ENCODE measurements around the gene CNTFR.

Gene CNTFR

DNA sequence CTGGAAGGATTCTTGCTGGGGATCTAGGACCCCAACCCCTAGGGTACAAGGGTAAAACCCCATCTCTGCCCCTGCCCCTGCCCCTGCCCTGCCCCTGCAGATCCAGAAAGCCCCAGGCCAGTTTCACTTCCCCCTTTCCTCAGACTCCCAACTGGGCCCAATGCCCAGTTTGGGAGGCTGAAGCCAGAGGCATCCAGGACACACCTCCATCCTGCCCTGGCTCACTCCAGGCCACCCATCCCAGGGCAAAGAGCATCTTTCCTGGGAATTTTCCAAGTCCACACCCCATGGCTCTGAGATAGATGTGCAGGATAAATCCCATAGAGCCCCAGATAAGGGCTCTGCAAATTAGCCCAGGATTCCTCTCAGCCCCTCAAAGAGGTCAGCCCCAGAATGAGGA, 17.4 kb downstream of the CNTFR start:
- no peak for DNase-seq (ENCODE audit: low spot score)

DNA sequence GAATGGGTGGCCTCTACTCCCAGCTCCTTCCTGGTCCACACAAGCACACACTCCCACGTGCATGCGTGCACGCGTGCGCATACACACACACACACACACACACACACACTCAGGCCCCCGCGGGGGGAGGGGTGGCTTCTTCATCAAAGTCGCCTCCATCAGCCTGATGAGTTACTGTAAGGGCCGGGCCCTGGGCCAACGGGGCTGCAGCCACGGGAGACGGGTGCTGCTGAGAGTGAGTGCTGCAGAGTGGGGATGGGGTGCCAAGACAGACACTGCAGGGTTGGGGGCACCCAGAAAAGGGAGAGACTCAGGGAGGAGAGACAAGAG, 18.1 kb downstream of the CNTFR start:
- no peak for DNase-seq (ENCODE audit: low spot score)

DNA sequence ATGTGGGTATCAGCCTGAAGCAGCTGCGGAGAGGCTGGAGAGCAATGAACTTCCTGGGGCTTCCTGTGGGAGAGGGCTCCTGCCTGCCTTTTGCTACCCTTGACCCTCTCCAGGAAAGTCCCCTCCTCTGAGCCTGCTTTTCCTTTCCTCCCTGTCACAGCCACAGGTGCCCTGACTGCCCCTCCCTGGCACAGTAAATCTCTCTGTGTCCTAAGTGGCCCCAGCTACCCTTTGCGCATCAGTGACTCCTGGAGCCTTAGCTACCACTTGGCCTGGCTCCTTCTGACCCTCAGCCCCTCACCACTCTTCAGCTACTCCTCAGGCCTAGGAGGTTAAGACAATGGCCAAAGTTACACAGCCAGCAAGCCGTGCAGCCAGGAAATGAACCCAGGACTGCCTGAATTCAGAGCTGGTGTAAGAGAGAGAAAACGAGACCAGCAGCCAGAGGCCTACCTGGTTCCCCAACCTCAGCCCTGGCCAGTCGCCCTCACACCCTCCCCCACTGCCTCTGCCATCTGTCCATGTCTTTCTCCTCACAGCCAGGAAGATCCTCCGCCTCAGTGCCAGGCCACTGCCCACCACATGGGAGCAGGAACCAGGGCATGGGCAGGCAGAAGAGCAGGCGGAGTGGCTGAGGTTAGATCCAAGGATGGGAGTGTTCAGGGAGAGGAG, 18.6 kb downstream of the CNTFR start:
- no peak for DNase-seq (ENCODE audit: low spot score)

DNA sequence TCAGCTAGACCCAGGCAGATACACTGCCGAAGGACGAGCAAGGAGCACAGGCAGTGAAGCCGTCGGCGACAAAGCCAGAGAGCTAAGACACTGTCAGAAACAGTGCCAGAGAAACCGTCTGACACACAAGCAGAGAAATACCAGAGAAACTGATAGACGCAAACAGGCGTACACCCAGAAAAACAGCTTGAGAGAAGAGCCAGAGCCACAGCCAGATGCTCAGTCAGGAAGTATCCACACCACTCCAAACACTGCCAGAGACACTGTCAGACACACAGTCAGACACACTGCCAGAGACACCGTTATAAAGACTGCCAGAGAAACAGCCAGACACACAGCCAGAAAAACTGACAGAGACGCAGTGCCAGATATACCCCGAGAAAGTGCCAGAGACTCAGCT, 19.1 kb downstream of the CNTFR start:
- no peak for DNase-seq (ENCODE audit: low spot score)

DNA sequence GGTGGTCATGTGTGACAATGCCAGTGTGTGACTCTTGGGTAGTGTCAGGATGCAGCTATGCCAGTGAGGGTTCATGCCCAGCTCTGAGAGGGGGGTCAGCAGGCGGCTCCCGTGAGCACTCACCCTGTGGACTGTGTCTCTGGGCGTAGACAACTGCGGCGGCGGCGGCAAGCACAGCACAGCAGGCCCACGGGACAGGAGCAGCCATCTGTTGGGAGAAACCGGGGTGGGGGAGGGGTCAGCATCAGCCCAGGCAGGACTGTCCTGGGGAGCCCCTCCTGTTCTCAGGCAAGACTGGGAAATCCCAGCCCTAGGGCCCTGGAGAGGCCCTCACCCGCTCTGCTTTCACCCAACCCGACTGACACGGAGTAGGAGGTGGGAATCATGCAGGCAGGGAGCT, 20.8 kb downstream of the CNTFR start:
- no peak for DNase-seq (ENCODE audit: low spot score)

DNA sequence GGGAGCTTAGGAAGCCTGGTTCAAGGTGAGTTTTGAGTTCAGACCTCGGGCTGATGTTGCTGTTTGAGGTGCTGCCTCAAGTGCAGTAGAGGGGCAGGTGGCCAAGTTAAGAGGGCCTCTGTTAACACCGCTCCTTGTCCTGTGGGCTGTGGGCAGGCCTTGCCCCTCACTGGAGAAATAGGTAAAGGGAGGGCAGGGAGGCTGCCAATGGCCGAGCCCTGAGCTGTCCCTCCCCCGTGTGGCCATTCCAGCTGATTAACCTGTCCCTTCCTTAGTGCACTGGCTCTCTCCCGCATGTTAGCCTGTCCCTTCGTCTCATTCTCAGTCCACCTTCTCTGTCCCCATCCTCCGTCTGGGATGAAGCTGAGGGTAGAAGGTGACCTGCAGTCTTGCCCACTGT, 21.4 kb downstream of the CNTFR start:
- DNase-seq (ENCODE audit: low spot score): no peak

DNA sequence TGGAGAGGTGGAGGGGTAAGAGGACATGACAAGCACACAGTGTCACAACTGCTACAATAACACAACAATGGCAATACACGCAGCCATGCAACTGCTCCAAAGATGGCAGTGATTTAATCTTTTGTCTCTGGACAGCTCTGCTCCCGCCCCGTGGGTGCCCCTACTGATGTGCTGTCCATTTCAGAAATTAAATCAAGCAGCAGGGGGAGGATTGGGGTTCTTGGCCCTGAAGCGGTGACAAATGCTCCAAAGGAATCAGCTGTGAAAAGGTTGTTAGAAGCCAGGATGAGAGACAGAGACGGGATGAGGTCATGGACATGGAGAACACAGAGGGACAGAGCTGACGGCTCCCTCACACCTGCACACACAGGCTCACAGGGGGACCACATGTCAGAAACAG, 22.6 kb downstream of the CNTFR start:
- DNase-seq (ENCODE audit: low spot score): no peak

DNA sequence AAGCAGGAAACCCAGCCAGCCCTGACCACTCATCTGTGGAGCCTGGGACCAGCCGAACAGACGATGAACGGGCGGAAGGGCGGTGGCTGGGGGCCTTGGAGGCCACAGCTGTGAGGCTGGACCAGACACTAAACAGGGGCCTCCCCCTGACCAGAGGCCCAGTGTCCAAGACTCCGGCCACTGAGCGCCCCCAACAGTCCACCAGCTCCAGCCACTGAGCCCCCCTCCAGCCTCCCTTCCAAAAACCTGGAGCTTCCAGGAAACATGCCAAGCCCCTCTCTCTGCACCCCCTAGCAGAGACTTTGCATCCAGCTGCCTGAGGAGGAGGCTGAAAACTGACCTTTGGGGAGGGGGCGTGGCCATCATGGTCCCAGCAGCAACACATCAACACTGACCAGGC, 23.2 kb downstream of the CNTFR start:
- DNase-seq (ENCODE audit: low spot score): no peak

DNA sequence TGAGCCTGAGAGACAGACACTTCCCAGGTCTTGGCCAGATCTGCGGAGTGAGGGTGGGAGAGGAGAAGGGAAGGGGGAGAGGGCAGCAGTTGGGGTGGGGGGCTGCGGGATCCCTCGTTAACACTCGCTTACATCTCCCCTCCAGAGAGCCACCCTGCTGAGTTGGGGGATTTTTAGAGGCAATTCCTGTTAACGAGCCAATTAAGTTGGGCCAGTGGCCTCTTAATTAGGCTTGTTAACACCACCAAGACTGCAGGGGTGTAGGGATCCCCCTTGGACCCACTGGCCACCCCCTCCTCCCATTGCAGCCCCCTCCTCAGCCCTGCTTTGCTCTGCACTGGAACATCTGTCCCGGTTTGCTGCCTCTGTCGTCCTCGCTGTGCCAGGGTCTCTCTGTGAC, 23.7 kb downstream of the CNTFR start:
- DNase-seq (ENCODE audit: low spot score): no peak

DNA sequence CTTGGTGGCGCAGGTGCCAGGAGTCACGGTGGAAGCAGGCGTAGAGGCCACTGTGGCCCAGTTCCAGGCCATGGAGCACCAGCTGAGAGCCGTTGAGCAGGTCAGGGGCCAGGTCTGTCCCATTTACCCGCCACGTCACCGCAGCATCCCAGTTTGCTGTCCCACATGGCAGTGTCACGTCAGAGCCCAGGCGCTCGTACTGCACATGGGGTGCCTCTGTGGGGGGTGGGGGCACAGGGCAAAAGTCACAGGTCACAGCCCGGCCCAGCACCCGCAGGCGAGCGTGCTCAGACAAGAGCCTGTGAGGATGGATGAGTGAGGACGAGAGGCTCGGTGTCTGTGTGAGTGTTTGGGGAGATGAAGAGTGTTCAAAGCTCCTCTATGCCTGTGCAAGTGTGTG, 24.9 kb downstream of the CNTFR start:
- DNase-seq (ENCODE audit: low spot score): no peak

DNA sequence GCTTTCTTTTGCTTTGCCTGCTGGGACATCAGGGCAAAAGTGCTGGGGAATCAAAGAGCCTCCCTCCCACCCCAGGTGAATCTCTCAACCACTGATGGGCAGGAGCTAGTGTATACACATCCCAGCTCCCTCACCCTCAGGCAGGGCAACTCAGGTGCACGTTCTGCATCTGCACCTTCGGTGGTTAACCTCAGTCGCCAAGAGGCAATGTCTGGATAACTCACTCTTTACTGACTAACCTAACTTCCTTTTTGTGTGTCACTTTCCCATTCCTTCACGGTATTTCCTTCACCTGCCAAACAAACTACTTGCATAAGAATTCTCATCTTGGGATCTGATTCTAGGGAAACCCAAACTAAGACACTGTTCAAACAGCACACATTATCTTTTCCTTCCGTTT, 26.3 kb downstream of the CNTFR start:
- DNase-seq (ENCODE audit: low spot score): no peak

DNA sequence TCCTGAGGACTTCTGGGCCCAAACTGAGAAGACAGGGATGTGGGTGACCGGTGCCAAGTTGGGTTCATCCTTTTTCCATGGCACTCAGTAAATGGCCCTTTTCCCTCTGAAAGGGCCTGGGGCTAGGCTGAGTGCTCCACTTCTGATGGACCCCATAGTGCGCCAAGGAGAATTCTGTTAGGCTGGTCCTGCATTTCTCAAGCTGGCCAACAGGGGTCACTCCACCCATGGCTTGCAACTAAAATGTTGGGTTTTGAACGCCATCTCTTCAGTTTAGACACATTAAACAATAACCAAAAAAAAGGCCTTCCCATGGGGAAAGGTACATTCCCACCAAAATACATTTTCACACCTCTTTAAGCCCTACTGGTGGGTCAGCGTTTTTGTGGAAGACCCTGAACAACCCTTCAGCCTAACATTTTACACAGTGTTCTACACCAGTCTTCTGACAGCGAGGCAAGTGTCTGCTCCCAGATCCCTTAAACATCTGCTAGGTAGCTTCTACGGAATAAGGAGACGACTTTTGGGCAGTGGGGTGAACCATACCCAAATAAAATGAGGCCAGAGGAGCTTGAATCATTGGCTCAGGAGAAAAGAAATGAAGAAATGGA, 27.3 kb downstream of the CNTFR start:
- DNase-seq (ENCODE audit: low spot score): peak; percentile 59

DNA sequence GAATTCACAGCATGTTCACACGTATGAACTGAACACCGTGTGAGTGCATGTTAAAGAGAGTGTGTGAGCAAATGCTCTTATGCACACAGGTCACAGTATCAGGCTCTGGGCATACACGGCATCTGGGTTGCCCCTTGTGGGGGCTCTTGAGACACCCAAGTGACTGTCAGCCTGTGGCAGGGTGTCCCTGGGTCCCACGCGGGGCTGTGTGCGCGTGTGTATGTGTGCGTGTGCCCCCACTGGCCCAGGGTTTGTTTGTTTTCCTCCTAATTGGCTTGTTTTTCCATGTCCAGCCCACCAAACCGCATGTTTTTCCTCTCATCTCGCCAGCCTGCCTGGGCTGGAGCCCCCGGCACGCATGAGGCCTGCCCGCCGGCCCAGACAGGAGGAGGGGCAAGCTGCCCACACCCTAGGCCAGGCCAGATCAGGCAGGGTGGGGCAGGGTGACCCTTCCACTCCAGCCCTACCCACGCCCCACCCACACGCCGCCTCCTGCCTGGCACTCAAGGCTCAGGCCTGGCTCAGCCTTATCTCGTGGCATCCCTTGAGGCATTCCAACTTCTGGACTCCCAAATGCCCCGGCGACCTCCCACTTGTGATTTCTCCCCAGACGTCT, 28.8 kb downstream of the CNTFR start:
- no peak for DNase-seq (ENCODE audit: low spot score)

DNA sequence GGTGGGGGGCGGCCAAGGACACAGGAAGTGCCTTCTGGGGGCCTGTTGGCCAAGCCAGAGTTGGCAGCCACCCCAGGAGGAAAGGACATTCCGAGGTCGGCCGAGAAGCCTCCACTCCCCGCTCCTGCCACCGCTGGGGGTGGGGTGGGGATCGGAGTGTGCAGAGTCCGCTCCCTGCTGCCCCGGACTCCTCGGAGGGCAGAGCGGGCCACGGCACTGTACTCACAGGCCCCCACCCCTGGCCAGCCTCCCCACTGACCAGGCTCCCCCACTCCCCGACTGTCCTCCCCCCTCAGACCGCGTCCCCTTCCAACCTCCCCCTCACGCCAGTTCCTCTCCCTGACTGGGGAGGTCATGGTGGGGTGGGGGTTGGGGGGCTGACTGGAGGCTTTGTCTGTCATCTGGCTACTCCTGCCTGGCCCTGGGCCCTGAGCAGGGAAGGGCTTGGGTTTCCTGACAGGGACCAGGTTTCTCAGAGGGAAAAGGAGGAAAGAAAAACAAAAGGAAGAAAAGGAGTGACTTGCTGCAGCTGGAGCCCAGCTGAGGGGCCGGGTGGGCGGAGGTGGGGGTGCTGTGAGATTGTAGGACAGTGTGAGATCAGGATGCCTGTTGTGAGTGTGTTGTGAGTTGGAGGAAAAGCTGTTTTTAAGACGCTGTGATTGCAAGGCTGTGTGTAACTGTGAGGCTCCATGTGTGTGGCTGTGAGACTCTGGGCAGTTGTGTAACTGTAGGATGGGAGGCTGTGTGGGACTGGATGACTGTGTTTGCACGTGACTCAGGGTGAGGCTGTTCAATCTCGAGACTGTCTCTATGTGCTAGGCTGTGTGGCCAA, 29.7 kb downstream of the CNTFR start:
- no peak for DNase-seq (ENCODE audit: low spot score)

DNA sequence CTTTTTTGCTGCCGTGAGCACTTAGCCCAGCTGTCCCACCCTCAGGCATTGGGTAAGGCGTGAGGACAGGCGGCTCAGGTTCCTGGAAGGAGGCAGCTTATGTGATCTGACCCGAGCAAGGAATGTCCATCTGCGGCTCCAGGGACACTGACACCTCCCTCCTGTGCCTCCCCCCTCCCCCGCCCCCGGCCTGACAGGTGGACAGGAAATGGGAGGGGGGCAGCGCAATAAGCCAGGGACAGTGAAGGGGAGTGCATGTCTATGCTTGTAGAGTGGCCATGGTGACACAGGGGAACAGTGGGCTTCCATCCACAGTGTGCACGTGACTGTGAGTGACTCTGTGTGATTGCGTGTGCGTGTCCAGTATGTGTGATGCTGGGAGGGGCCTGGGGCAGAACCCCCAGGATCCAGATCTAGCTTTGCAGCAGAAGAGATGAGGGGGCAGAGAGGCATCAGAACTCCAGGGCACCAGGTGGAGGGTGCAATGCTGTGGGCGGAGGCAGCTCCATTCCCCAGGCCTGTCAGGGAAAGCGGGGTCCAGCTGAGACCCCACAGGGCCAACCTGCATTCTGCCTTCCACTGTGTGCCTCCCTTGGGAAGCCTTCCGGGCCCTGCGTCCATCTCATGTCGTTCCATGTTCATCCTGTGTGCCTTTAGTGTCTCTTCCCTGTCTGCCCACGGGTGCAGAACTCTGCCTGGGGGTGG, 30.5 kb downstream of the CNTFR start:
- DNase-seq (ENCODE audit: low spot score): no peak

DNA sequence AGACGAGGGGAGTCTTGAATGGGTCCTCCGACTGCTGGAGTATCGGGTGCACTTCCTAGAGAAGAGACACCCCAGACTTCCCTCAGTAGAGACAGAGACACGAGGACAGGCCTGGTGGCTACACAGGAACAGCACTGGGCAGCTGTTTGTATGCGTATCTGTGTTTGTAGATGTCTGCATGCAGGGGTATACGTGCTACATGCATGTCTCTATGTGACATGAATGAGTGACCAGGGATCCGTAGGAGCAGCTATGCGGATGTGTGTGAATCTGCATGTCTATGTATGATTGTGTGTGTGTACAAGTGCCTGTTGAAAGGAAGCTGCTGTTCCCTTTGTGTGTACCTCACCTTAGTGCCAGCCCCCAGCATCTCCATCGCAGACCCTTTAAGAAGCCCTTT, 31.2 kb downstream of the CNTFR start:
- DNase-seq (ENCODE audit: low spot score): no peak

DNA sequence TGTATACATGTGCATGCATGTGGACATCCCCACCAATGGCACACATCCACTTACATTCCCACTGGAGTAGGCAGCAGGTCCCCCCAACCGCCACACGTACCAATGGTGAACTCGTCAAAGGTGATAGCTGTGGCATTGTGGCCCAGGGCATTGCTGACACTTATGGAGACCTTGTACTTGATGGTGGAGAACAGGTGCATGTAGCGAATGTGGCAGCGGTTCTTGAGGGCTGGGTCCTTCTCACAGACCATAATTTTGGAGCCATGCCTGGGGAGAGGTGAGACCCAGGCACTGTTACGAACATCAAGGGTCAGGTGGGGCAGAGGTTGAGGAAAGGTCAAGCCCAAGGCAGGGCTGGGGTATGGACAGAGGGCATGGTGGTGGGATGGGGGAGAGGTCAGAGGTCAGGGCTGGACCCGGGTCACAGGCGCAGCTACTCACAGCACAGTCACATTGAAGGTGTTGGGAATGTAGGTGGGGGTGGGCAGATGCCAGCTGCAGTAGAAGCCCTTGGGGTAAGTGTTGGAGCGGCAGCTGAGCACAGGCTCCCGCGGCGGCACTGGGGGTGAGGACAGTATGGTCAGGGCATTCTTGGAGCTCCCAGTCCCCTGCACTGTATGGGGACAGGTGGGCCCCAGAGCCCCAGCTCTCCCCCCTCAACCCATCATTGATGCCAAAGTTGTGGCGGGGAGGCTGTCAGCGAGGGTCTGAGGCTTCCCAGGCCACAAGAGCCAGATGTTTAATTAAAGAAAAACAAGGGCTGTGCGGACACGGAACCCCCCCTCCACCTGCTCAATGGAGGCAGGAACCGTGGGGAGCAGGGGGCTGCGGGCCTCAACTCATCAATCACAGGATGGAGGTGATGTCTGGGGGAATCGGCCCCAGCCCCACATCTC, 31.9 kb downstream of the CNTFR start:
- DNase-seq (ENCODE audit: low spot score): no peak

DNA sequence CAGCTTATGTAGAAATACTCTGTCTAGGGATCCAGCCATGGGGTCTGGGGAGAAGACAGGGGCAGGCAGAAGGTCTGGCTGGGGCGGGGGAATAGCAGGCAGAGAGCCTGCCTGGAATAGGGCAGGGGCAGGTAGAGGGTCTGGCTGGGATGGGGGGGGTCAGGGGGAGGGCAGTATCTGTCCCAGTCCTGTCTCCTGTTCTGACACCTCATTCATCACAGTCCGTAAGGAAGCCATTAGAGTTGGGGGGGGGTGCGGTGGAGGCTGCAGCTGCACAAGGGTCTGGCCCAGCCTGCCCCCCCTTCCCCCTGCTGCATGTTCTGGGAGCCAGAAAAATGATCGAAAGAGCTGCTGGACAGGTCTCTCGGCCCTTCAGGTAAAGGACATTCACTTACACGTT, 32.6 kb downstream of the CNTFR start:
- DNase-seq (ENCODE audit: low spot score): no peak

DNA sequence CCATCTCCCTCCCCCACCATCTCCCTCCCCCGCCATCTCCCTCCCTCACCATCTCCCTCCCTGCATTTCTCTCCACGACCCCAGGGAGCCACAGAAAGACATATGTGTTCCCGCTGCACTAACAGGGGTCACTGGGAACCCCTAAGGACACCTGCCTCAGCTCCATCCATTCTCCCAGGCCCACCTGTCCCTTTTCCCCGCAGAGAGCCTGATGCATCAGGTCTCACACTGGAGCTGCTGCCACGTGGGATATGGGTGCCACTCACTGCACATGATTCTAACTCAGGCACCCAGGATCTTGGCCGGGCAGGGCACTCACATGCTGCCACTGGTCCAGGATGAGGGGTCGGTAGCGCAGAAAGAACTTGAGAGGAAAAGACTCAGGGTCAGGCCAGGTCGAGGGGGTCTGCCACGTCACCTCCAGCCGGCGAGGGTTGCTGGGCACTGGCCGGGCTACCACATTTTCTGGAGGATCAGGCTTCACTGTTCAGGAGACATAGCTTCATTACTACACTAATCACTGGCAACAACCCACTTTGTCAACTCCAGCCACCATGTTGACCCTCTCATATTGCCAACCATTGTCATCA, 33.5 kb downstream of the CNTFR start:
- DNase-seq (ENCODE audit: low spot score): no peak

DNA sequence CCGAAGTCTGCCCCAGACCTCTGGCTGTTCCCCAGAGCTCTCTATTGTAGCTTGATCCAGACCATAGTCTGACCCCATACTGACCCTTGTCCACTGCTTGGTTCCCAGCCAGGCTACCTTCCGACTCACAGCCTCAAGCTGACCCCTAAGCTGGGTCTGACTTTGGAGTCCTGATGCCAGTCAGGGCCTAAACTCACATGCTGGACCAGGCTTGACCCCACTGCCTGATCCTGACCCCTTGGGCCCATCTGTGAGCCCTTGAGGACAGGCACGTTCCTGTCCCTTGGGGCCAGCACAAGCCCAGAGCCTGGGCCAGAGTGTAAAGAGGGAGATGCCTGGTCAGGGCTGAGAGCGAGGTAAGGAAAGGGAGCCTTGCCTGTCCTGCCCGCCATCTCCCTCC, 34.0 kb downstream of the CNTFR start:
- no peak for DNase-seq (ENCODE audit: low spot score)

DNA sequence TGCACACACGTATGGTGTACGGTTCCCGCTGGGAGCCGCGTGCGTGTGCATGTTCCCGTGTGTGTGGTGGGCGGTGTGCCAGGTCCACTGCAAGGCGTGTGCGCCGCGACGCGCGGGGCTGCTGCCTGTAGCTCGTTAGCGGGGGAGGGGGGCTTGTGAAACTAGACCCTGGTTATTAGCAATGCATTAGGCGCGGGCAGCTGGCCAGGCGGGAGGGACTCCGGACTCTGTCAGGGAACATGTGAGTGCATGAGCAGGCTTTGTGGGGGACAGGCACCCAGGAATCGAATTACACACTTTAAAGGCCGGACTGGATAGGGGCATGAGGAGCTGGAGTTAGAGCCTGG, 34.5 kb downstream of the CNTFR start:
- DNase-seq (ENCODE audit: low spot score): no peak

Data from D341Med (cell line).